Upper lobe of left lung (tissue), 6 donors: ENCODE results near the gene MCOLN2. TPM values are rescaled to one million over a fixed set of nuclear protein-coding genes. Genes with fewer than 3 reads are reported as not detected.
"Not testable (repeated sequence)": the region's sequence is repeated elsewhere in the genome, so short reads cannot be mapped to it uniquely, and the experiment has no call there.

Experiments used
- ATAC-seq, 2 donors: fragments of 200-7000 bp; cut with Tn5 transposase; one replicate each; pipeline ENCODE4 v1.9.1; 2022; ENCODE audit warnings: mild to moderate bottlenecking in 2 of 2, moderate library complexity in 2 of 2; ENCODE audit not compliant: low FRiP score in 2 of 2
- DNase-seq, 2 donors: peaks; one replicate each; pipeline ENCODE4 v3.0.0-alpha.2; 2019 to 2020
- H3K27ac ChIP-seq, 4 donors: fragments of 200-600 bp; sonication (generic); one replicate each; pipeline ENCODE4 v1.5.1; 2016 to 2019
- H3K27me3 ChIP-seq, 4 donors: fragments of 200-600 bp; sonication (generic); one replicate each; pipeline ENCODE4 v1.5.1; 2017 to 2019
- H3K36me3 ChIP-seq, 4 donors: fragments of 200-600 bp; sonication (generic); one replicate each; pipeline ENCODE4 v1.5.1; 2016 to 2019
- H3K4me1 ChIP-seq, 4 donors: fragments of 200-600 bp; sonication (generic); one replicate each; pipeline ENCODE4 v1.5.1; 2018 to 2019
- H3K4me3 ChIP-seq, 4 donors: fragments of 200-600 bp; sonication (generic); one replicate each; pipeline ENCODE4 v1.5.1; 2017 to 2019; ENCODE audit warnings: mild to moderate bottlenecking in 2 of 4, moderate library complexity in 1 of 4
- H3K9me3 ChIP-seq, 4 donors: fragments of 200-600 bp; sonication (generic); one replicate each; pipeline ENCODE4 v1.5.1; 2018 to 2019
- EP300 ChIP-seq, 4 donors: sonication (generic); formaldehyde crosslinking; IDR thresholded peaks; one replicate each; pipeline ENCODE4 v1.5.1; 2017; ENCODE audit warnings: antibody characterized with exemption in 4 of 4, control low read depth in 2 of 4
- POLR2A ChIP-seq, 4 donors: fragments of 450-650 bp; IDR thresholded peaks; one replicate each; pipeline ENCODE4 v1.5.1; 2016 to 2017; ENCODE audit warnings: antibody characterized with exemption in 4 of 4, mild to moderate bottlenecking in 2 of 4
- POLR2AphosphoS5 ChIP-seq, 2 donors: sonication (generic); formaldehyde crosslinking; IDR thresholded peaks; one replicate each; pipeline ENCODE4 v1.5.1; 2017; ENCODE audit warnings: antibody characterized with exemption in 2 of 2
- WGBS, 2 donors: methylation state at CpG; one replicate each; pipeline ENCODE4 v1.1.5; 2017 to 2018; 5-methylcytosine and 5-hydroxymethylcytosine counted together
- total RNA-seq, 6 donors: library from RNA; depleted of rRNA in 4 of 6; stranded (reverse); fragments of >200 nt in 4 of 6; gene quantifications; one replicate each; pipeline versions ENCODE4 v1.1.0 to v1.2.1, GENCODE V29; 2016 to 2021
- TF ChIP-seq, protein P1 (sequence below), 6 experiments: fragments of 450-650 bp in 4 of 6; fragments of 200-600 bp in 2 of 6; sonication (generic) in 2 of 6; IDR thresholded peaks; one replicate each; pipeline ENCODE4 v1.5.1; 2016 to 2019; ENCODE audit warnings: antibody characterized with exemption in 6 of 6
- donor health status: DM: no; HTN: no; CAD: no; lungs with moderate emphysema.
- donor health status: DM: no; HTN: yes; CAD: no; lungs with severe emphysema.

MCOLN2 gene
- total RNA-seq, 6 donors from 2014 or later, result 5.8 to 41.9 (median 7.4) TPM

- Histone ChIP-seq H3K4me1 (no peaks in the 10 kb centered on the region), H3K27me3 (no peaks in the 10 kb centered on the region), H3K9me3 (no peaks in the 10 kb centered on the region), H3K36me3 (no peaks in the 10 kb centered on the region), H3K4me3 (no peak overlapping the region), H3K27ac (no peak overlapping the region)
- TF ChIP-seq EP300 (IDR thresholded peaks at IDR 0.05), result no peak
- no peak for TF ChIP-seq POLR2AphosphoS5 (IDR thresholded peaks at IDR 0.05)
- TF ChIP-seq POLR2A (IDR thresholded peaks at IDR 0.05), result no peak
- TF ChIP-seq, protein P1, sequence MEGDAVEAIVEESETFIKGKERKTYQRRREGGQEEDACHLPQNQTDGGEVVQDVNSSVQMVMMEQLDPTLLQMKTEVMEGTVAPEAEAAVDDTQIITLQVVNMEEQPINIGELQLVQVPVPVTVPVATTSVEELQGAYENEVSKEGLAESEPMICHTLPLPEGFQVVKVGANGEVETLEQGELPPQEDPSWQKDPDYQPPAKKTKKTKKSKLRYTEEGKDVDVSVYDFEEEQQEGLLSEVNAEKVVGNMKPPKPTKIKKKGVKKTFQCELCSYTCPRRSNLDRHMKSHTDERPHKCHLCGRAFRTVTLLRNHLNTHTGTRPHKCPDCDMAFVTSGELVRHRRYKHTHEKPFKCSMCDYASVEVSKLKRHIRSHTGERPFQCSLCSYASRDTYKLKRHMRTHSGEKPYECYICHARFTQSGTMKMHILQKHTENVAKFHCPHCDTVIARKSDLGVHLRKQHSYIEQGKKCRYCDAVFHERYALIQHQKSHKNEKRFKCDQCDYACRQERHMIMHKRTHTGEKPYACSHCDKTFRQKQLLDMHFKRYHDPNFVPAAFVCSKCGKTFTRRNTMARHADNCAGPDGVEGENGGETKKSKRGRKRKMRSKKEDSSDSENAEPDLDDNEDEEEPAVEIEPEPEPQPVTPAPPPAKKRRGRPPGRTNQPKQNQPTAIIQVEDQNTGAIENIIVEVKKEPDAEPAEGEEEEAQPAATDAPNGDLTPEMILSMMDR (IDR thresholded peaks at IDR 0.05), result no peak
- DNase-seq (no peak), ATAC-seq (no peak)
- WGBS, 2 donors, result 64 to 65% methylated on average over 8 of the region's 8 CpGs
Measured at GRCh38 chr1:84991097-84991920, 5.6 kb downstream of the MCOLN2 start.

DNA sequence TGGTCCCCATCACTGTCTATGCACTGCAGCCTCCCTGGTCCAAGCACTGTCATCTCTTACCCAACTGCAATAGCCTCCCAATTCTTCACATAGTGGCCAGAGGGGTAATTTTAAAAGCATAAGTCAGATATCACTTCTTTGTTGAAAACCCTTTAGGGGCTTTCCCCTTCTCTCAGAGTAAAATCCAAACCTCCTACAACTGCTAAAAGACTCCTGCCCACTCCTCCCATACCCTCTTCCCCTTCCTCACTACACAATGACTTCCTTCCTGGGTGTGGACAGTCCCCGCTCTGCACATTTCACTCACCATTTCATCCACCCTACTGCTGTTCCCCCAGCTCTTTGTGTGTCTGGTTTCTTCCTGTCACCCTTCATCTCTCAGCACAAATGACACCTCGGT lies 8.3 kb downstream of the MCOLN2 start:
- no peak for ATAC-seq
- no peaks in the 10 kb centered on the region for H3K27me3 ChIP-seq
- 40 to 42% methylated on average over 2 of the region's 2 CpGs for WGBS, 2 donors
- no peak for TF ChIP-seq EP300 (IDR thresholded peaks at IDR 0.05)
- TF ChIP-seq POLR2A (IDR thresholded peaks at IDR 0.05), result no peak
- TF ChIP-seq POLR2AphosphoS5 (IDR thresholded peaks at IDR 0.05), result no peak
- TF ChIP-seq, protein P1 (IDR thresholded peaks at IDR 0.05), result no peak
- H3K9me3 ChIP-seq, result no peaks in the 10 kb centered on the region
- no peak overlapping the region for H3K4me3 ChIP-seq
- no peaks in the 10 kb centered on the region for H3K36me3 ChIP-seq
- H3K4me1 ChIP-seq, result no peaks in the 10 kb centered on the region
- H3K27ac ChIP-seq, result no peak overlapping the region
- DNase-seq, result no peak

GRCh38 chr1:84986561-84986960 lies 10.4 kb downstream of the MCOLN2 start:
- H3K4me3 ChIP-seq, ATAC-seq, H3K27ac ChIP-seq, H3K36me3 ChIP-seq, DNase-seq, H3K27me3 ChIP-seq, H3K4me1 ChIP-seq, H3K9me3 ChIP-seq: not testable (repeated sequence)
- 83 to 86% methylated on average over 3 of the region's 3 CpGs for WGBS, 2 donors

GRCh38 chr1:84985365-84985764 lies 11.5 kb downstream of the MCOLN2 start:
- no peak overlapping the region for H3K4me3 ChIP-seq
- H3K27me3 ChIP-seq, result no peaks in the 10 kb centered on the region
- ATAC-seq, result no peak
- no peak overlapping the region for H3K27ac ChIP-seq
- no peak for DNase-seq
- no peaks in the 10 kb centered on the region for H3K9me3 ChIP-seq
- no peaks in the 10 kb centered on the region for H3K36me3 ChIP-seq
- H3K4me1 ChIP-seq, result no peaks in the 10 kb centered on the region
- TF ChIP-seq, protein P1 (IDR thresholded peaks at IDR 0.05), result no peak
- TF ChIP-seq EP300 (IDR thresholded peaks at IDR 0.05) (no peak), POLR2A (IDR thresholded peaks at IDR 0.05) (no peak), POLR2AphosphoS5 (IDR thresholded peaks at IDR 0.05) (no peak)

DNA sequence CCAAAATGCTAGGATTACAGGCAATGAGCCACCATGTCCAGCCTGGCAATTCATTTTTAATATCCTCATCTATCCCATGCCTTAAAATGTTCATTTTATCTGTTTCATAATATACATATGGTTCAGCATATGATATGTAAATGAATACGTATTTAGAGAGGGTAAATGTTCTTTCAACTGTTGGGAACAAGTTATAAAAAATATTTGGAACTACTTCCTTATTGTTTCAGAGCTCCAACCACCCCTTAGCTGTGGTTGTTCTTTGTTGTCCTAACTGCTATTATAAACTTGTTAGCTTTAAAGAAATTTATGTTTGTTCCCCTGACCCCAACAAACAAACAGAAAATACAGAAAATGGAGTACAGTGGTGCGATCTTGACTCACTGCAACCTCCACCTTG lies 14.5 kb downstream of the MCOLN2 start:
- no peak for DNase-seq
- H3K27me3 ChIP-seq, result no peaks in the 10 kb centered on the region
- H3K27ac ChIP-seq, result no peak overlapping the region
- 89 to 90% methylated on average over 2 of the region's 2 CpGs for WGBS, 2 donors
- H3K4me3 ChIP-seq, result no peak overlapping the region
- H3K9me3 ChIP-seq, result no peaks in the 10 kb centered on the region
- TF ChIP-seq POLR2AphosphoS5 (IDR thresholded peaks at IDR 0.05), result no peak
- no peak for TF ChIP-seq POLR2A (IDR thresholded peaks at IDR 0.05)
- TF ChIP-seq, protein P1 (IDR thresholded peaks at IDR 0.05), result no peak
- no peak for TF ChIP-seq EP300 (IDR thresholded peaks at IDR 0.05)
- H3K36me3 ChIP-seq, result no peaks in the 10 kb centered on the region
- H3K4me1 ChIP-seq, result no peaks in the 10 kb centered on the region
- no peak for ATAC-seq
